NCI-H1417 treated with DMSO at 0.1 percent for 48 hours (cell line): ENCODE results near the gene CLIC4.

Experiments used
- DNase-seq: peaks from one replicate; lab custom pipeline; 2025; lab: John Stamatoyannopoulos, UW

Gene CLIC4

DNA sequence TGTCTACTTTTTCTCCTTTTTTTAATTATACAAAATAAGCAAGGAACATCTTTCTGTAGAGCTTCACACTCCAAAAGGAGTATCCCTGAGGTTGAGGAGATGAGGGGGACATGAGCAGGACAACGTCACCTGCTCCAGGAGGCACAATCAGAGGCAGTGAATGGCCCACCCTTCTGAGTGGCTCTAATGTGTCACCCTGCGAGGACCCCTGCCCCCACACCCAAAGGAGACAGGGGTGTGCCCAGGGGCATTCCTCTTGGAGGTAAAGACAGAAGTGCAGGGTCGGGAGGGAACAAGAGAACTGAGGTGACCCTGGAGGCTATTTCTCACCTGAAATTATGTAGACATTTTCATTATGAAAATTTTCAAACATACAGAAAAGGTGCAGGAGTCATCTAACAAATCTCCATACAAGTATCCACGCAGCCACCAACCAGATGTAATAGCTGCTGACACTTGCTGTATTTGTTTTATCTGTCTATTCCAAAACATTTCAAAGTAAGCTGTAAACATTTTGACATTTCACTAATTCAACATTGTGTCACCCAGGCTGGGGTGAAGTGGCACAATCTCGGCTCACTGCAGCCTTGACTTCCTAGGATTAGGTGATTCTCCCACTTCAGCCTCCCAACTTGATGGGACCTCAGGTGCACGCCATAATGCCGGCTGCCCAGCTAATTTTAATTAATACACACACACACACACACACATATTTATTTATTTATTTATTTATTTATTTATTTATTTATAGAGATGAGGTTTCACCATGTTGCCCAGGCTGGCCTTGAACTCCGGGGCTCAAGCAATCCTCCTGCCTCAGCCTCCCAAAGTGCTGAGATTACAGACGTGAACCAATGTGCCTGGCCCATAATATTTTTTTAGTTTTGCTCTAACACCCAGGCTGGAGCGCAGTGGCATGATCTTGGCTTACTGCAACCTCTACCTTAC lies 114.1 kb downstream of the CLIC4 start:
- no peak for DNase-seq

- no peak for DNase-seq
Observed at GRCh38 chr1:24860841-24861240, 115.6 kb downstream of the CLIC4 start.

DNA sequence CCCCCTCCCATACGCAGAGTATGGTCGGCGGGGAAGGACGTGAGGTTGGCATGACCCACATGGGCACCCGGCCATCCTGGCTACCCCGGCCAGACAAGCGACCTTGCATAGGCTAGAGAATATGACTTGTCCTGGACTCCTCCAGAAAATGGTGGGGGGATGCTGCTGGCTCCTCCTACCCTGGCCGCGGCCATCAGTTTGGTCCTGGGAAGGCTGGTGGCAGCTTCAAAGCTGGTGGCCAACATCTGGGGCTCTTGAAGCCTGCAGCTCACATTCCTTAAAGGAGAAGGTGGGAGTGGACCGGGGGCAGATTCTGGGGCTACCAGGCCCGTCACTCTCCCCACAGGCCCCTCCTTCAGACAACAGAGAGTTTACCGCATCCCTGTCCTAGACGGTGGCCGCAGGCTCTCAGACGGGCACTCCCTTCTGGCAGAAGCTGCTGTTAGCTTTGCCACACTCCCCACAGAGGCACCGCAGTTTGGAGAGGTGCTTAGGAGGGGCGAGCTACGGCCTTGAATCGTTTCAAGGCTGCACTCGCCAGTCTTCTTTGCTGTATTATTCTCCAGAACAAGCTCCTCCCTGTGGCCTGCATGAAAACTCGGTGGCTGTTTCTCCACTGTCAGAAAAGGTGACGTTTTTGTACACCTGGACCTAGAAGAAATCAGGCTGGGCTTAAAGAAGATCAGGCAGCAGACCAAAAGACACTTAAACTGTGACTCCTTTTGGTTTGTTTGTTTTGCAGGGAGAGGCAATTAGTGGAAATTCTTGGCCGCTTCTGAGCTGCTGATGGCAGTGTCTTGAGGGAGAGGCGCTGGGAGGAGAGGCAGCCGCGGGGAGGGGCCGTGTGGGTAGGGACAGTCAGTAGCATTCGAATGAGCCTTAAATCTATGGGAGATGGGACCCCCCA lies 116.8 kb downstream of the CLIC4 start:
- no peak for DNase-seq

DNA sequence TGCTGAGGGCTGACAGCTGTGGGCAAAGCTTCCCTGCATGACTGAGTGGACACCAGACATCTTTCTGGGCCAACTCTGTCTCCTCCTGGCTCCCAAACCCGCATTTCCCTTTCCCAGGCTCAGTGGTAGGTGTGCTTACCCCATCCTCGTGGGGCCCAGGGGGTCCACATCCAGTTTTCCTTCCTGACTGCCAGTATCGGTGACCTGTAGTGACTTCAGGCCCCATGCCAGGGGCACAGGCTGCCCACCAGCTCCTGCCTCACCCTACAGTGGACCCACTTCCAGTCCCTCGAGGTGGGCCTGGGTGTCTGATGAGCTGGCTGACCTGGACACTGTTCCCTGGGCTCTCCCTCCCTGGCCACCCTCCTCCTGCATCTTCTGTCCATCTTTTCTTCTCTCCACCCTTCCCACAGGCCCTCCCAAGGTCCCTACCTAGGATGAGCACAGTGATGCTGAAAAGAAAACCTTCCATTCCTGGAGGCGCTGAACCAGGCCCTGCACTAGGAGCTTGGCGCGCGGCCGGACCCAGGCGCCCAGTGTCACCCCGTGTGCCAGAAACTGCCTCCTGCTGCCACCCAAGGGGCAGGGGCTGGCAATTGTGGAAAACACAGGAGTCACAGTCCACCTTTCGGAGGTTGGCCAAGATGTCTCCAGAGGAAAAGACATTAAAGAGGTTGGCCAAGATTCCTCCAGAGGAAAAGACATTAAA lies 117.7 kb downstream of the CLIC4 start:
- DNase-seq, result no peak

GRCh38 chr1:24864370-24864777 lies 119.1 kb downstream of the CLIC4 start:
- DNase-seq, result no peak

- DNase-seq, result no peak
Observed at GRCh38 chr1:24865168-24865567, 119.9 kb downstream of the CLIC4 start.

DNA sequence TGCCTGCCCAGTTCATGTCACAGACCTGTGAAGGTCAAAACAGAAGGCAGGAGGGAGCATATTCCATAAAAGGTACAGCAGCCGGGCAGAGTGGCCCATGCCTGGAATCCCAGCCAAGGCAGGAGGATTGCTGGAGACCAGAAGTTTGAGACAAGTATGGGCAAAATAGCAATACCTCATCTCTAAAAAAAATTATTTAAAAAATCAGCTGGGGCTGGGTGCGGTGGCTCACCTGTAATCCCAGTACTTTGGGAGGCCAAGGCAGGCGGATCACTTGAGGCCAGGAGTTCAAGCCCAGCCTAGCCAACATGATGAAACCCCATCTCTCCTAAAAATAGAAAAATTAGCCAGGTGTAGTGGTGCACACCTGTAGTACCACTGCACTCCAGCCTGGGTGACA lies 120.3 kb downstream of the CLIC4 start:
- no peak for DNase-seq

- no peak for DNase-seq
Observed at GRCh38 chr1:24866211-24867083, 121.2 kb downstream of the CLIC4 start.

DNA sequence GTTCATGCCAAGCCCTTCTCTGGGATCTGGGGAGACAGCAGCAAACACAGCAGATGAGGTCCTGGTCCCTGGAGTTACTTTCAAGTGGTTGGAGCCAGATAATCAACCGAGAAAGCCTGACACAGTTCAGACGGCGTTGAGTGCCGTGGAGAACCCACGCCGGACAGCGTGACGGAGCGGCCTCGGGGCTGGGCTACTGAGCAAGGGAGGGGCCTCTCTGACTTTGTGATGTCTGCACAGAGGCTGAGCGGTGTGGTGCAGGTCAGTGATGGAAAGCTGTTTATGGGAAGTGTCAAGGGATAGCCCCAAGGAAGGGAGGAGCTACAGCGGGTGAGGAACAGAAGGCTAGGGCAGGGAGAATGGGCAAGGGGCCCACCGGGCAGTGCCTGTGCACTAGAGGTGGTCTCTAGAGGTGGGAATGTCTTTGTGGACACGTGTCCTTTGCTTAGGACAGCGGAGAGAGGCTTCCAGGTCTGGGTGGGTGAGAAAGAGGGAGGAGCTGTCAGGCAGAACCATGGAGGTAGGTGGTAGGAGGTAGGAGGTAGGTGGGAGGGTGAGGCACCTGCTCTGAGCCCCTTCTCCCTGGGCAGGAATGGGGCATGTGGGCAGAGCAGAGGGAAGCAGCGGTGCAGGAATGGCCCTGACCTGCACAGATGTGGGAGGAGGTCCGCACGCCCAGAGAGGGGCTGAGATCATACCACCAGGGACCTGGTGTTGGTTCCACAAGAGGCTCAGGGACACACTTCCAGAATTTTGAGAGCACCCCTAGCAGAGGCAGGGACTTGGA lies 122.0 kb downstream of the CLIC4 start:
- no peak for DNase-seq

- DNase-seq, result no peak
Observed at GRCh38 chr1:24868016-24868875, 123.0 kb downstream of the CLIC4 start.

DNA sequence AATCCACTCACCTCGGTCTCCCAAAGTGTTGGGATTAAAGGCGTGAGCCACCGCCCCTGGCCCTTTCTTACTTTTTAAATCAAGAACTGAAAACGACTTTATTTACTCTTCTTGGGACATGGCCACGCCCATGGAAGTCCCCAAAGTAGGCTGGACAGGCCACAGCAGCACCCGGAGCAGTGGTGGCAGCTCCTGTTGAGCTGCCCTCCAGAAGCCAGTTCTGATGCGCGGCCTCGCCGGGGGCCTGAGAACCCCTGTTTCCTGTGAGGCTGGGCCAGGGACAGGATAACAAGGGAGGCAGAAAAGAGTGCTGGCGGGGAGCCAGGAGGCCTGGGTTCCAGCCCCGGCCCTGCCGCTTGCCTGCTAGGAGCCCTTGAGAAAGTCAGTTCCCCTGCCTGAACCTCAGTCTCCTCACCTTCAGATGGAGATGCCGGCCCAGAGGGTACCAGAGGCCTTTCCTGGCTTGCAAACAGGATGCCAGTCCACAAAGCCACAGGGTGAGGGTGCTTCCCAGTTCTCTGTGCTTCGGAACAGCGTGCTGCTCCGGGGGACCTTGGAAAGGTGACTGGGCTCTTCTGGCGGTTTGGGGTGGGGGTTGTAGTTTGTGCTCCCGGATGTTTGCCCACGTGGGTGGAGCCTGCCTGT lies 125.4 kb downstream of the CLIC4 start:
- DNase-seq, result no peak

GRCh38 chr1:24871306-24871901 lies 126.2 kb downstream of the CLIC4 start:
- DNase-seq, result no peak

DNA sequence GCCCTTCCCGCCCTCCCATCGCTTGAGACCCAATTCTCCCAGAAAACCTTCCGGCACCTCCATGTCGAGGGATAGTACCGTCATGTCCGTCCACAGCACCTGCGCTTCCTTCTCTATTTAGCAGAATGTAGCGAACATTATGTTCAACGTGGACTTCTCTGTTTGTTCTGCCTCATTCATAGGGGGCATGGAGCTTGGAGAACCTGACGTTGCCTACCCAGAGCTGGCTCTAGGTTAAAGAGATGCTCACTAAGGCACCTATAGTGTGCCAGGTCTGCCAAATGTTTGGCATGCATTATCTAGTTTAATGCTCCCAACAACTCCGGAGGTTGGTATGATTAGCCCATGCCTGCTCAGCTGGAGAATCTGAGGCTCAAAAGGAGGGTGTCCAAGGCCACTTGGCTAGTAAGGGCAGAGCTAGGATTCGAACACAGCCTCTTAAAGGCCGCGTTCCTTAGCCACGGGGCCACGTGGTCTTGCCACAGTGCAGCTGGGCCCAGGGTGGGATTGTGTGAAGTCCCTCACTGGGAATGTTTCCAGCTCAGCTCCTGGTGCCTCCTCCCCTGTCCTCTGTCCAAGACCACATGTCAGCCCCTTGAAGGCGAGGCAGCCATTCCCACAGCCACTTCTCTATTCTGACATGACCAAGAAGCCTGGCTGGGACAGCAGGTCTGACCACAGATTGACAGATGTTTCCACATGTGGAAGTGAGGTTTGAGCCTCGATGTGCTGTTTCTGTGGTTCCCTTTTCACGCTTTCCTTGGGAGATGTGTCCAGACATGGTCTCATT lies 127.0 kb downstream of the CLIC4 start:
- no peak for DNase-seq

- DNase-seq, result no peak
Observed at GRCh38 chr1:24873148-24873547, 127.9 kb downstream of the CLIC4 start.

DNA sequence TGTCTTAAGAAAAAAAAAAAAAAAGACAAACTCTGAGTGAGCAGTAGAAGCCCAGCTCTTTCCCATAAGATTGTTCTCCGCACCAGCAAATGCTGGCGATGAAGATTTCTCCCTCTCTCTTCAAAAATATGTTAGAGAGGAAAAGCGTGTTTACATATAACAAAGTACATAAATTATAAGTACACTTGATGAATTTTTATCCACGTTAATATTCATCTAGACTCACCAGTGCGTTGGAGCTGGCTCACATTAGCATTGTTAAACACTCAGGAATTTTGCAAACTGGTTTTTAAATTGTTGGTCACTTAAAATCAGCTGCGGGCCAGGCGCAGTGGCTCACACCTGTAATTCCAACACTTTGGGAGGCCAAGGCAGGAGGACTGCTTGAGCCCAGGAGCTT lies 128.8 kb downstream of the CLIC4 start:
- no peak for DNase-seq

- DNase-seq, result no peak
Observed at GRCh38 chr1:24874611-24875234, 129.5 kb downstream of the CLIC4 start.

GRCh38 chr1:24875257-24875656 lies 130.0 kb downstream of the CLIC4 start:
- no peak for DNase-seq
